HG02943 (cell line): ENCODE data around the gene ADK.
A peak's percentile ranks its signal among the peaks of the same experiment; 100 is the strongest.

ENCODE experiments used
- ATAC-seq: cut with Tn5 transposase; IDR thresholded peaks from one replicate; pipeline ENCODE4 v1.9.1; 2021; ENCODE audit warnings: mild to moderate bottlenecking, low read depth, moderate library complexity; ENCODE audit not compliant: unreplicated experiment

The ADK gene

DNA sequence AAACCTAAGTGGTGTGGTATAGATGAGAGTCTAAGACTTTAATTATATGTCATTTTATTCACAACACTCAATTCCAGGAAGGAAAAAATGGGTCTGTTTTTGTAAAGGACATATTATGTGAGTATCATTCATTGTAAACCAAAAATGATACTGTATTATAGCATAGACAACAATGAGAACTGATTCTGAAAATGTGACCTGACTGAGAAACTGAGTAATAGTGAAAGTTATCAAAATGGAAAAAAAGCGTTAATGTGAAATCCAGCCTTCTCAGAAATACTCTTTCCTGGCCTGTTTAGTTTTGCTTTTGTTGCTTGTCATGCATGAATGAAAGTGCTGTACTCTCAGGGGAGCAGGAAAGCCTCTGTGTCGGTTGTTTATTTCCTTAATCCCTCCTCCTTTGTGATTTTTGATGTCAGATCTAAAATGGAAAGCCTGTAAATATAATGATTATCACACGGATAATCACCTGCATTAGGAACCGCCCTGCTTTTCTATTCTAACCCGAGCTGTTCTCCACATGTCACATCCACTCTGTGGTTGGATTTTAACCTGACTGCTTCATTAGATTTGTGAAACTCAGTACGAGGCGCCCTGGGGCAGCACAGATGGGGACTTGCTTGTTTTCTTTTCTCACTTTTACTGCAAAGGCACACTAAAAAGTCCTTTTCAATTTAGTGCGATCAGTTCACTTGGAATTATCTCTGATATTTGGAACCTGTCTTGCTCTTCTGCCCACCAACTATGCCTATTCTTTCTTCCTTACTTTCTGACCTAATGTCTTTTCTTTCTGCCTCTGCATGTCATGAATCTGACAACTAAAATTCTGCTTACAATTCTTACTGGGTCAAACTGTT lies 434.4 kb downstream of the ADK start:
- peak; percentile 61 for ATAC-seq

DNA sequence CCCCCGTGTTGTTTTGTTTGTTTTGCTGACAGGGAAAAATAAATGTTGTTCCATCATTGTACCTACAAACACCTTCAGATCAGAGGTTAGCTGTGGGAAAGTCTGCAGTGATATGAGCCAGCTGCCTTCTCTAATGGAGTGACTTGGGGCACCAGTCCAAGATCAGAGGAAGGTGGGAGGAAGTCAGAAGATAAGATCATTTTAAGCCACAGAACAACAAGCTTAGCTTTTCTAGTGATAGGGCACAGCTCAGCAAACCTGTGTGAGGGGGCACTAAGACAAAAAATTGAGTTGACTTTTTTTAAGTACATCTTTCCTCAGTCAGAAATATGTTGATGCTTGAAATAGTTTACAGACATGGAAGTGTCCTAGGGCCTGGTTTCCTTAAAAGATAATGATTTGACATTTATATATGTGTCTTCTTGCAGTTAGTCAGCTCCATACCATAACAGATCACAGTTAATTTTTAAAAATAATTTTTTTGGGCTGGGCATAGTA lies 435.1 kb downstream of the ADK start:
- ATAC-seq, result peak; percentile 29

DNA sequence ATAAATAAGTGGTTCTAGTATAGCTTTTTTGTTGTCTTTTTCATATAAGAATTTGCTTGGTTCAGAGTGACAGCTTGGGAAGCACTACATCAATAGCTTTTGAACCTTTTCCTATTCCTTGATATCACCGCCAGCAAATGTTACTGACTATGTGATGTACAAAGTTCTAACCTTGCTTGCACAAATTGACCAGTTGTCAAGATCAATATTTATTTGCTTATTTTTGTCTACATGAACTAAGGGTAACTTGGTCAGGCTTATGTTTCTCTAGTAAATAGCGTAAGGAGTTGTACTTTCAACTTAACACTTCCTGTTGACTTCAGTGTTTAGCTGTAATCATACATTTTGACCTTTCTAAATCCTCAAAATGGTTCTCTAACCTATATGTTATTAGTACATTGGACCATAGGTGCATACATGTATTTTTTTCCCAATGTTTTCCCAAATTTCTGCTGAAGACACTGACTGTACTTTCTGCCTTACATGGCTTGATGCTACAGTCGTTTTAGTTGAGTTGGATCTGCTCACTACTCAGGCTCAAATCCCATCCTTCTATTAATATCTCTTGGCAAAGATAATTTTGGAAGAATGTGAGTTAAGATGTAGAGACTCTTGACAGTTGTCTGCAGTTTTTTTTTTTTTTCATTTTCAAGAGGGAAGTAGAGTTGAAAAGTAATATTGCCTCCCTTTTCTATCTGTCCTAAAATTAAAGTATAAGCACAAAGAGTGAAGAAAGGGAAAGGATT lies 436.3 kb downstream of the ADK start:
- ATAC-seq, result no peak

DNA sequence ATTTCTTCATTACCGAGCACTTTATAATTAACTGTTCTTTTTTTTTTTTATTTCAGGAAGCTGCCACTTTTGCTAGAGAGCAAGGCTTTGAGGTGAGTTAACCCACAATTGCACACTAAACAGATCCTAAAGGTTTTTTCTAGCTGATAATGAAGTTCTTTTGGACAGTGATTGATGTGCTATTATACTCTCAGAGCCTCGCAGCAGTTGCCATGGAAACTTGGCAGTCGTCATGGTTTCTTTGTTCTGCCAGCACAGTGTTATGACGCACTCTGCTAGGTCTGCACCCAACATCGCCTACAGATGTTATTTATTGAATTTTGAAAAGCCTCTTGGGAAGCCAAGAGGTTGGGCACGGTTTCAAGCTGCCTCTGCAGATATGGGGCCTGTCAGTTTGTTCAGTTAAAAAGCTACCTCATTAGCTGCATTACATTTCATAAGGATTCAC lies 438.2 kb downstream of the ADK start:
- ATAC-seq, result no peak

DNA sequence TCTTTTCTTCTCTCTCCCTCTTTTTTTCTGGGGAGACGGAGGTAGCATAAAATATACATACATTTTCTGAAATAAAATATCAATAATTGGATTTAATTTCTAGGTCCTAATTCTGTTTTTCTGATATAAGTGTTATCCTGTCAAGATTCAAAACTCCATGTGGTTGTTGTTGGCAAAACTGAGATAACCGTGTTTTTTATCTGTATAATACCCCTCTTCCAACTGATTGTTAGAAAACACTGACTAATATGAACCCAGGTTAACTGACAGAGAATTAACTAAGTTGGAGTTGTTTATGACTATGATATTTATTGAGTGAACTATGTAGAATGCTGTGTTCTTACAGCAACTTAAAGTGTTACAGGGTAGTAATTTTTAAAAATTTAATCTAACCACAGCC lies 438.8 kb downstream of the ADK start:
- ATAC-seq, result no peak

DNA sequence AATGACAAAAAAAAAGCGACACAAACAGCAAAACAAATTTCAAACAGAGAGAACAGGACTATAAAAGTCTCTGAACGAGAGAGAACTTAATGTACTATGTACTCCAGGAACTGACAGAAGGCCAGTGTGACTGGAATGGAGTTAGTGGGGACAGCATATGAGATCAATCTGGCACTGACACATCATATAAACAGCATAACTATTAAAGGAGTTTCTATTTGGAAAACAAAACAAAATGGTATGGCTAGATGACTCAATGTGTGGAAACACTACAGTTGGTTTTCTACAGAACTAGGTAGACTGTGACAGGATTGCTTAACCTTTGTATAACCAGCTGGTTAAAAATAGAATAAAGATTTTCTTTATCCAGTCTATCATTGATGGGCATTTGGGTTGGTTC lies 442.4 kb downstream of the ADK start:
- ATAC-seq, result no peak

DNA sequence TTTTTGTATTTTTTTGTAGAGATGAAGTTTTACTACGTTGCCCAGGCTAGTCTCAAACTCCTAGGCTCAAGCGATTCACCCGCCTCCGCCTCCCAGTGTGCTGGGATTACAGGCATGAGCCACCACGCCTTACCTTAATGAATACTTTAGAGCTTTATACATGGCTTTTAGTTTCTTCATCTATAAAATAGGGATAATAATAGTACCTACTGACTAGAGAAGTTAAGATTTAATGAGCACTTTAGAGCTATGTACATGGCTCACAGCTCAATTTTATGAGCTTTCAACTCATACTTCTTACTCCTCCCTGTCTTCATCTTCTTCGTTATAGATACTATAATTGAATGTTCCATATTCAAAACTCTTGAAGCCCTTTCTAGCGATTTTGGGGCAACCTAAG lies 445.7 kb downstream of the ADK start:
- no peak for ATAC-seq

DNA sequence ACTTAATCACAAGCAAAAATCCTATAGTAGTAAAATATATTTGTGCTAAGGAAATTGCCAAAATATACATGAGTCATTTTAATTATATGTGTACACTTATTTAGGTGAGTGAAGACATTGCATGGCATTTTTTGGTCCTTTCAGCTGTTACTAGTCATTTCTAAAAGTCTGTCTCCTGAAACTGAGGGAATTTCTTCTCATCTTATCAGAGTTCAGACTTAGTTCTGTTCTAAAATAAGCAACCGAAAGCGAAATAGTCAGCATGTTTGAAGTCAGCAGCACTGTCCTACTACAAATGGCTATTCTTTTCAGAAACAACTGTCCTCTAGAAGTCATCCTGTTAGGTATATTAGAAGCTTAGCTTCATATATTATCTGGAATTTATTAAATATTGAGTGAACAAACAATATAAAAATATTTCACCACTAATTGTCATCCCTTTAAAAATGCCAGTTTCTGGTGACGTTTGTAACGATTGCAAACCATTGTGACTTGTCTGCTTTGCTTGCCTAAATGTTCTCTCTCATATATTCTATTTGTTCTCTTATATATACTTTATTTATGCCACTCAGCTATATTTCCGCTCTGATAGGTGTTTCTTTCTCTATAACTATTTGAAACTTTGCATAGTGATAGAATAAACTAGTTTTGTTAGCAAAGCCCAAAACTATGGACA lies 448.0 kb downstream of the ADK start:
- peak; percentile 63 for ATAC-seq

DNA sequence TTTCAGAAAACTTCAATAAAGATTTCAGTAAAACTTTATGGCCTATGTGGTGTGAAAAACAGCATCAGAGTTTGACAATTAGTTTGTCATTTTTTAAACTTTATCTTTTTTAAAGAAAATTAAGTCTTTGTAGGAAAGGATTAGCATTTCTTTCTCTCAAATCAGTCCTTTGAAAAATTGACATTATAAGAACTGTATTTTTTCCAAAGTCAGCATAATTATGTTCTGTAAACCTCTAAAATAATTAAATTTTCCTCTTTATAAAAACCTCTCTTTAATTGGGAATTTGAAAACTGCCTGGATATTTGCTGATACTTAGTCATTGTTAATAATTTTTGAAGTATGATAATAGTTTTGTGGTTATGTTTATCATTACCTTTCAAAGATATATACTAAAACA lies 448.7 kb downstream of the ADK start:
- no peak for ATAC-seq

DNA sequence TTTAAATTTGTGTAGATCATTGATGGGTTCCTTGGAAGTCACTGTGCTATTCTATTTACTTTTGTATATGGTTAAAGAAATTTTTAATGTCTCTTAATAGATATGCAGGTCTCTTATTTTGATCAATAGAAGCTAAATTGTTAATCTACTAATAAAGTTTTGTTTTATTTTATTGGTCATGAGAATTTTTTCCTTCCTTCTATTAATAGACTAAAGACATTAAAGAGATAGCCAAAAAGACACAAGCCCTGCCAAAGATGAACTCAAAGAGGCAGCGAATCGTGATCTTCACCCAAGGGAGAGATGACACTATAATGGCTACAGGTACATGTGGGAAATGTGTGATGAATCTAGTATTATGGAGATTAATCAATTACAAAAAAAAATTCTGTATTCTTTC lies 449.1 kb downstream of the ADK start:
- ATAC-seq, result no peak

DNA sequence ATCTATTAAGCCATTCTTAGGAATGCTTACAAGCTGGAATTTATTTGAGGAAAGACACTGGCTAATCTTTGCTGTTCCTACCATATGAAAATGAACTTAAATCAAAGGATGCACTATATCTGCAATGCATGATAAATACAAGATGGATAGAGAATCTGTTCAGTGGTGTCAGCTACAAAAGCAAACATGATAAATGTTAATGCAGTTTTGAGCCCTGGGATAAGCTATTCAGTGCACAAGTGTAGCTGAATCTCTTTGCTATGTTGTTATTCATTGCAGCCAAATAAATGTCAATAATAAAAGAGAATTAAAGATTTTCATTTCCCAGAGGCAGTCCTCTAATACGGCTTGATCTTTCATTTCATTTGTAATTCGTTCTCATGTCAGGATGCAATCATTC lies 451.6 kb downstream of the ADK start:
- no peak for ATAC-seq

DNA sequence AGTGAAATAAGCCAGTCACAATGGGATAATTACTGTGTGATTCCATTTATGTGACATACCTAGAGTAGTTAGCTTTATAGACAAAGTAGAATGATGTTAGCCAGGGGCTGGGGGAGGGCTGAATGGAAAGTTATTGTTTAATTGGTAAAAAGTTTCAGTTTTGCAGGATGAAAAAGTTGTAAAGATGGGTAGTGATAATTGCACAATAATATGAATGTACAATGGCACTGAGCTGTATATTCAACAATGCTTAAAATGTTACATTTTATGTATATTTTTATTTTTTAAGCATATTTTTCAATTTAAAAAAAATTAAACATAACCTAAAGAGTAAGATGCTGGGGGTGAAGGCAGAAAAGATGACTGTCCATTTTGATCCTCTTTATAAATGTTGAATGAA lies 459.3 kb downstream of the ADK start:
- ATAC-seq, result no peak

DNA sequence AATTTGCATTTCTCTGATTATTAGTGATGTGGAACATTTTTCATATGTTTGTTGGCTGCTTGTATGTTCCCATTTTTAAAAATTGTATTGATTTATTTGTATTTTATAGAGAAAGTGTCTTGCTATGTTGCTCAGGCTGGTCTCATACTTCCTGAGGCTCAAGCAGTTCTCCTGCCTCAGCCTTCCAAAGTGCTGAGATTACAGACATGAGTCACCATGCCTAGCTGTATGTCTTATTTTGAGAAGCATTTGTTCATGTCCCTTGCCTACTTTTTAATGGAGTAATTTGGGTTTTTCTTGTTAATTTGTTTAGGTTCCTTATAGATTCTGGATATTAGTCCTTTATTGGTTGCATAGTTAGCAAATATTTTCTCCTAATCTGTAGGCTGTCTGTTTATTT lies 461.2 kb downstream of the ADK start:
- no peak for ATAC-seq

DNA sequence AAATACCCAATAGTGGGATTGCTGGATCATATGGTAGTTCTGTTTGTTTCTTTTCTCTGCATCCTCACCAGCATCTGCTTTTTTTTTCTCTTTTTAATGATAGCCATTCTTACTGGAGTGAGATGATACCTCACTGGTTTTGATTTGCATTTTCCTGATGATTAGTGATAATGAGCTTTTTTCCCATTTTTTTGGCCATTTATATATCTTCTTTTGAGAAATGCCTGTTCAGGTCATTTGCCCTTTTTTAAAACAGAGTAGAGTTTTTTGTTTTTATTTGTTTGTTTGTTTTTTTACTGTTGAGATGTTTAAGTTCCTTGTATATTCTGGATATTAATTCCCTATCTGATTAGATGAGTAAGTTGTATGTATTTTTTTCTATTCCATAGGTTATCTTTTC lies 469.6 kb downstream of the ADK start:
- ATAC-seq, result no peak

DNA sequence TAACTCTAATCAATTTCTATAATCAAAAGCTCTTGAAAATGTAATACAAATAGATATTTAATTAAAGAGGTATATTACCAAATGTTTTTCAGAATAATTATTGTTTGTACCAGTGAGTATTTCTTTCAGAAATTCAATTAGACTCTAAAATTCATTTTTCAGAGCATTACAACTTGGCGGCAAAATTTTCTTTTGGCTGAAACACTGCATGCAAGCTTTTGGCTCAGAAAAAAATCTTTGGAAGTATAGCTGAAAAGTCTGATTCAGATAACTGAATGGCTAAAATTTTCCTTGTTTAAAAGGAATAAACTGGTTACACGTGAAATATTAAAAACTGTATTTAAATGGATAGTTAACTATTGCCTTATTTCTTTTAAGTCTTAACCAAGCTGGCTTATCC lies 472.8 kb downstream of the ADK start:
- no peak for ATAC-seq

DNA sequence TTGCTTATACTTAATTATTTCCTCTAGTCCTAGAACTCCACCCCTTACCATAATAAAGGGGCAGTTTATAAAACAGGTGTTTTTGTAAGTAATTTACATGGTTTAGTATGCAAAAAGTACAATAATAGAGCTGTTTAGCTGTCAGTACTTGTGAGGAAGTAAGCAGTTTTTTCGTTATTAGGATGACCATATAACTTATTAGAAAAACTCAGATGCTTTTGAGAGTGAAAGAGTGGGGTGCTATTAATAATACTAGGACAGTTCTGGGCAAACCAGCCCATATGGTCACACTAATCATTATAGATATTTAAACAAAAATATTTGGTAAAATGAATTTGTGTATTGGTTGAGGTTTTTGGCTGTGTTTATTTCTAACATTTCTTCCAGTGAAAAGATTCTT lies 473.5 kb downstream of the ADK start:
- no peak for ATAC-seq

DNA sequence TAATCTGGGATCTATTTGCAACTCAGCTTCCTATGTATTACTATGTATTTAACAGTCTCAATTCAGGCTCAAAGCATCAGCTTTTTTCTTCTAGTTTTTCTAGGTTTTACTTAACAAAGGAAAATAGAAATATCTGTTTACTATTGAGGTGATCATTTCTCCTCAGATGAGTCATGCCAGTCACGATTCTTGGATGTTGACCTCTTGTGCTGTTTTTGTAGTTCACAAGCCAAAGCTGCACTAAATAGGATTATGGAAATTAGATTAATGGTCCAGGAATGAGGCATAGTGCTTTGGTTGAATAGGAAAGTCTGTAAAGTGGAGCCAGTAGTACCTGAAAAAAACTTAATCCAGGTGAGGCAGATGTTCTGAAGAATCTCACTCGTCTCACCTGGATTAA lies 477.1 kb downstream of the ADK start:
- no peak for ATAC-seq

DNA sequence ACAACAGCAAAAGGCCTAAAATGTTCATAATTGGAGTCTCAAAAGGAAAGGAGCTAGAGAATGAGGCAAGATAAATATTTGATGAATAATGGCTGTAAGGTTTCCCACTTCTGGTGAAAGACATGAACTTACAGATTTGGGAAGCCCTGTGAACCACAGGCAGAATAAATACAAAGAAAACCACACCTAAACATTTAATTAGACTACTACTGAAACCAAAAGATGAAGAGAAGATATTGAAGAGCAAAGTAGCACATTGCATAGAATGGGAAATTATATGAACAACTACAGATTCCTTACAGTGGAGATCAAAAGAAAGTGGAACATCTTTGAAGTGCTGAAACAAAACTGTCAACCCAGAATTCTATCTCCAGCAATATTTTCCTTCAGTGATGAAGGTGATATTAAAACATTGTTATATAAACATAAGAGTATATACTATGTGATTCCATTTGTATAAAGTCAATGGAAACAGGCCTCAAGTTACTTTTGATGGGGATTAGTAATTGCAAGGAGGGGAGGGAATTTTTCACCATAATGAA lies 484.0 kb downstream of the ADK start:
- no peak for ATAC-seq

DNA sequence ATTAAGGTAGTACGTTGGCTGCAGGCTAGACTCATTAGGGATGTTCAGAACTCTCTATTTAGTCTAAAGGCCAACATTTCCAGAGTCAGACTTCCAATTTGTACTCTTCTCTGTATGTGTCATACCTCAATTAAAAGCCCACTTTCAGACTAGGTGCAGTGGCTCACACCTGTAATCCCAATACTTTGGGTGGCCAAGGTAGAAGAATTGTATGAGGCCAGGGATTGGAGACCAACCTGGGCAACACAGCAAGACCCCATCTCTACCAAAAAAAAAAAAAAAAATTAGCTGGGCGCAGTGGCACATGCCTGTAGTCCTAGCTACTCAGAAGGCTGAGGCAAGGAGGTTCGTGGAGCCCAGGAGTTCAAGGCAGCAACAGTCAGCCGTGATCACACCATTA lies 484.6 kb downstream of the ADK start:
- no peak for ATAC-seq

DNA sequence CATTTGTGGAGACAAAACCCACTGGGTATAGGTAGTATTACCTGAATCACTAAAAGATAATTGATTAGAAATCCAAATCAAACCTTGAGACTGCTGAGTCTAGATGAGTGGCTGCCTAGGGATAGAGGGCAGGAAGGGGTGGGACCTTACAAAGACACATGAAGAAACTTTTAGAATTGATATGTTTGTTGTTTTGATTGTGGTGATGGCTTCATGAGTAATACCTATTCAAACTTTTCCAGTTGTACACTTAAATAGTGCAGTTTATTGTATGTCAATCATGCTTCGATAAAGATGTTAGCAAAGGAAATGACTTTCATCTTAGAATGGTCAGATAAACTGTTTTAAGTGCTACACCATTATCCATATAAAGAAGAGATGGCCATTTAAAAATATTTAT lies 486.7 kb downstream of the ADK start:
- no peak for ATAC-seq
